AG20443 (cell line): Measurements from ENCODE around the gene KCNMA1.

Experiments used
- DNase-seq: peaks from one replicate; pipeline ENCODE4 v3.0.0; 2012; ENCODE audit warnings: low spot score, mixed read lengths

The KCNMA1 gene

DNA sequence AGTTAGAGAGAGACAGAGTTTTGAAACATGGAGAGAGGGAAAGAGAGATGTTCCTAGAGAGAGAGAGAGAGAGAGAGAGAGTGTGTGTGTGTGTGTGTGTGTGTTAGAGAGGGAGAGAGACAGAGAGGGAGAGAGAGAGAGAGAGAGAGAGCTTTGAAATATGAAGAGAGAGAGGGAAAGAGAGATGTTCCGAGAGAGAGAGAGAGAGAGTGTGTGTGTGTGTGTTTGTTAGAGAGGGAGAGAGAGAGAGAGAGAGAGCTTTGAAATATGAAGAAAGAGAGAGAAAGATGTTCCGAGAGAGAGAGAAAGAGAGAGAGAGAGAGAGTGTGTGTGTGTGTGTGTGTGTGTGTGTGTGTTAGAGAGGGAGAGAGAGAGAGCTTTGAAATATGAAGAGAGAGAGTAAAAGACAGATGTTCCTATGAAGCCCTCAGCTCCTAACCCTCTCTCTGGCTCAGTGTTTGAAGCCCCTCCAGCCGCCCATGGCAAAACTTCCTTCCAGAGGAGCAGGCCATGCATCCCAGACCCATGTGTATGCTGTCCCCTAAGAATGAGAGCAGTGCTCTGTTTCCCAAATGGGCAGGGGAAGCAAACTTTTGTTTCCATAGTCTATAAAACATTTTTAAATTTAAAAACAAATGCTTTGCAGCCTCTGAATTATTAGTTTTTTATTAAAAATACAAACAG lies 130.9 kb downstream of the KCNMA1 start:
- DNase-seq: no peak

DNA sequence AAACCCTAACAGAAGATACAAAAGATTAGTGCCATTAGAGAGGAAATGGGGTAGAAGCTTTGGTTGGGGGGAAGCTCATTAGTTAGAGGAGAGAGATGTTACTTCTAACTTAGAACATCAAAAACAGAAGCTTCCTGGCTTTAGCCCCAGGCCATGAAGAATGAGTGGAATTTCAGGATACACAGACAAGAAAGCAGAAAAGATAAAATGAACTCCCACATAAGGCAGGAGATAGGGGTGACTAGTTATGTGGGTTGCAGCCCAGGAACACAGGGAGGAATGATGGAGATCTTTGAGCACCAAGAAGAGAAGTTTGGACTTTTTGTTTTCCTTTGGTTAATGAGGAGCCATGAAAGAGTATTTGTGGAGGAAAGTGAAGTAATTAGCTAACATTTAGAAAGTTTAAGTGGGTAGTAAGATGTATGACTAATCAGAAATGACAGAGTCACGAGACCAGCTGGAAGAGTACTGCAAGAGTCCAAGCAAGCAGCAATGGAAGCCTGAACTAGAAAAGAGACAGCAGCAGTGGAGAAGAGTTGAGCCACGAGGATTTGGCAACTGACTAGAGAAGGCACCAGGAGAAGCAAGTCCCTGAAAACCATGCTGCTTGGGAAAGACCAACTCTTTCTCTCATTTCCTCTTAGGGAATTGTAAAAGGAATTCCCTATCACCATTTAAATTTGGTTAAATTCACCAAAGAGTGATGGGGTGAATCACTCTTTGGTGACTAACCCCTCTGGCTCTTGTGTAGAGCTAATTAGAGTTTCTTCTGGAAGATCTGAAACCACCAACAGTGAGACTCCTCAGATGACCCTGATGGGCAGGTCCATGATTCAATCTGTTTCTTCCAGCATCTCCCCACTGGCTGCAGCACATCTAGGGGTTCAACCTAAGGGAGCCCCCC lies 131.9 kb downstream of the KCNMA1 start:
- peak; percentile 84 for DNase-seq

GRCh38 chr10:77504873-77505257 lies 132.7 kb downstream of the KCNMA1 start:
- no peak for DNase-seq

- DNase-seq: no peak
These were observed 133.3 kb downstream of the KCNMA1 start for GRCh38 chr10:77504196-77504872.

DNA sequence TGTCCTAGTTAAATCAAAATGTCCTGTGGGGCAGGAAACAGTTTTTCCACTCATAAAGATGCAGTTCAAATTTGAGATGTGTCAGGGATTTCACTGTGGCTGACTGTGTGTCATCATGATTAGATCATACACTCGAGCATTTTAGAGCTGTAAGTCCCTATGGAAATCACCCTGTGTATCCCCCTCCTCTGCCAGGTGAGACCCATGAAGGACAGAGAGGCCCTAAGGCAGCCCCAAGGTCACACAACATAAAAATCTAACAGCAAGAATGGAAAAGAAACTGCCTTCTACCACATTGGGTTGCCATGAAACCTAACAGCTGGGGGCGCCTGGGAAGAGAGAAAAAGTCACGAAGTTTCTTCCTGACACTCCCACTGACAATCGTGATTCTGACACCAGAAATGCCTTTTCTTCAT lies 135.8 kb downstream of the KCNMA1 start:
- DNase-seq: no peak

- DNase-seq: peak; percentile 94
These were observed 136.3 kb downstream of the KCNMA1 start for GRCh38 chr10:77501152-77501845.

- no peak for DNase-seq
These were observed 136.9 kb downstream of the KCNMA1 start for GRCh38 chr10:77500754-77501151.

- no peak for DNase-seq
These were observed 138.8 kb downstream of the KCNMA1 start for GRCh38 chr10:77498829-77499228.

DNA sequence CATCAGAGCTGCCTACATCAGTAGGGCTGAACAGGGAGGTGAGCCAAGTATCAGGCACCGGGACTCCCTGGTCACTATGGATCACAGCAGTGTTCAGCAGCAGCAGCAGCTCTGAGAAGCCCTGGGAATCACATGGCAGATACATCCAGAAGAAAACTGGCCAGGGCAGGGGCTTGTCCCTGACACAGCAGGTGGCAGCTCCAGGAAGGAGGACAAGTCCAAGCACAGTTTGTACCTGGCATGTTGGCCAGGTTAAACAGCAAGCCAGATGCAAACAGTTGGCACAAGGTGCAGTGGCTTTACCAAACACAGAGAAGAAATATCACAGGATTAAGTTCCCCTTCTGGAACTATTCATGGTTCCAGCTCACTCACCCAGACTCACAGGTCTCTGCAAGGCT lies 139.4 kb downstream of the KCNMA1 start:
- no peak for DNase-seq

DNA sequence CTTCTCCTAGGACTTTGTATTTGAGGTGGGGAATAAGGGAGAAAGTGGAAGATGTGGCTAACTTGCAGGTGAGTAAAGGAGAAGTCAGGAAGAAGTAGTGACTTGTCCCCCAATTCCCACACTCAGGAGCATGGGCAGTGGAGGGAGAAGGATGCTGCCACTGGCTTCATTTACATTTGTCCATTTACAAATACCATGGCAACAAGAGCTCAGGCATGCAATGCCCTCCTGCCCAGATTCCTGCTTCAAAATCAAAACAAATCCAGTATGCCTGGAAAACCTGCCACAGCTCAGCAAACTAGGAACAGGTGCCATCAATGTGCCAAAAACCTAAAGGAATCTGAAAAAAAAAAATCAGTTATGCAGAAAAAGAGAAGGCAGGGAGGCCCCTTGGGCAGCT lies 139.9 kb downstream of the KCNMA1 start:
- DNase-seq: no peak

DNA sequence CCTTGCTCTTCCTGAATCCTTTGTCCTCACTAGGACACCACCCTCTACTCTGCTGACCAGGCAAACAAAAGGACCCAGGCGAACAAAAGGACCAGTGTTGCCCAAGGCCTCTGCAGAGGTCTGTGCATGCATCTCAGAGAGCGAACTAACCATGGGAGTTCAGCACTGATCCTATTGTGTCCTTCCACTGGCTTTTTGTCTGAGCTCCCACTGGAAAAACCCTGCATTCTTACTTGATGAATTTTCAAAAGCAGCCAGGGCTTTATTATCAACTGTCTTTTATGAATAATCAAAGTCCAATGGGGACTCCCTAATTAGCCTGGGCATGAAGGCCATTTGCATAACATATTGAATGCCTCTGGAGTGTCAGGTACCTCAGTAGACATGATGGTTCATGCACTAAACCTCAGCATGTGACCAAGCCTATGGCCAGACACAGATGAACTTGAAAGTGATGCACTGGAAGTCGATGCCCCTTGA lies 140.6 kb downstream of the KCNMA1 start:
- DNase-seq: no peak

DNA sequence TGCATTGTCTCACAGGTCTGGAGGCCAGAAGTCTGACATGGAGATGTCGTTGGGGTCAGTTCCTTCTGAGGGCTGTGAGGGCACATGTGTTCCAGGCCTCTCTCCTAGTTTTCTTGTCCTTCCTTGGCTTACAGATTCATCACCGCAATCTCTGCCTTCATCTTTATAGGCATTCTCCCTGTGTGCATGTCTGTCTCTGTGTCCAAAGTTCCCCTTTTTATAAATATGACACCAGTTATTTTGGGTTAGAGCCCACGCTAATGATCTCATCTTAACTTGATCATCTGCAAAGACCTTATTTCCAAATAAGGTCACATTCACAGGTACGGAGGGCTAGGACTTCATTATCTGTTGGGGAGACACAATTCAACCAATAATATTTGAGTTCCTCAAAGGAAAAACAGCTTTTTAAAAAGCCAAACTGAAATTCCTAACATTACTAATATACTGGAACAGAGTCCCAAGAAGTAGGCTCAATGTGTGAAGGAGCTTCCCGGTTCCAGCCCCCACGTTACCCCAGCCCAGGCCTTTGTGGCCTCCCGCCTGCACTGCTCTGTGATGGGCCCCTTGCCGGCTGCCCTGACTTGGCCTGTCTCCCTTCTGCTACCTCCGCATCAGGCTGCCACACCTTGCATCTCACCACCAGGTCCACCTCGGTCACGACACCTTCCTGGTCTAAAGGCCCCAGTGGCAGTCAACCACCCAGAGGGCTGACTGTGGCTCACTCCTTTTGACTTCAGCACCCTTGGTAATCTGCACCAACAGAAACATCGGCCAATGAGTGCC lies 142.7 kb downstream of the KCNMA1 start:
- DNase-seq: no peak

DNA sequence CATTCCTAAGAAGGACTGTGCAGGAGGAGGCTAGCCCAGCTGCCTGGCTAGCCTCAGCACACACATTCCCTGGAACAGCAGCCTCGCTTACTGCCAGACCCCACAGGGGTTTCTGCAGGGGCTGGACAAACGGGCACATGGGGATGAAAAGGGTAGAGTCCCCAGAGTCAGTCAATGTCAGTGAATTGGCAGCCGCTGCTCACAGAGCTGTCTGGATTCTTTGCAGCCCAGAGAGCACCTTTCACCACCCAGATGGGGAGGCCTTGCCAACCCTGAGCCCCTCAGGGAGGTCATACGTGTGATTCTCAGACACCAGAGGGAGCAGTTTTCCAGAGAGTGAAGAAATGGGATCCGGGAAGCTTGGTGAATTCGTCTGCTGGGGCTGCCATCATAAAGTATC lies 143.3 kb downstream of the KCNMA1 start:
- DNase-seq: peak; percentile 43

DNA sequence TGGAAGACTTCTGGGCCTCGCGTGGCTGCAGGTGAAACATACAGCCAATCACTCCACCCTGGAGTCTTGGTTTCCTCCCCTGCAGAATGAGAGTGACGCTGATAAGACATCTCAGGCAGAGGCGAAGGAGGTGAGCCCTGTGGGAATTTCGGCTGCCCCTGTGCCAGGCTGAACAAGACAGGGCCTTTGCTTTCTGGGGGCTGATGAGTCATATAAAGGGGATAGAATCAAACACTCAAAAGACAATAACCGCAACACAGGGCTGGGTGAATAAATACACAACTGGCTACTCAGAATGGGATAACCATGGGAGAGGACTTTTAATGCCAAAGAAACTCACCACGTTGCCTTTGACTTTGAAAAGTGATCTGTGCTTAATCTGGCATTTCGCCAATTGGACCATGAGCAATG lies 143.8 kb downstream of the KCNMA1 start:
- no peak for DNase-seq

DNA sequence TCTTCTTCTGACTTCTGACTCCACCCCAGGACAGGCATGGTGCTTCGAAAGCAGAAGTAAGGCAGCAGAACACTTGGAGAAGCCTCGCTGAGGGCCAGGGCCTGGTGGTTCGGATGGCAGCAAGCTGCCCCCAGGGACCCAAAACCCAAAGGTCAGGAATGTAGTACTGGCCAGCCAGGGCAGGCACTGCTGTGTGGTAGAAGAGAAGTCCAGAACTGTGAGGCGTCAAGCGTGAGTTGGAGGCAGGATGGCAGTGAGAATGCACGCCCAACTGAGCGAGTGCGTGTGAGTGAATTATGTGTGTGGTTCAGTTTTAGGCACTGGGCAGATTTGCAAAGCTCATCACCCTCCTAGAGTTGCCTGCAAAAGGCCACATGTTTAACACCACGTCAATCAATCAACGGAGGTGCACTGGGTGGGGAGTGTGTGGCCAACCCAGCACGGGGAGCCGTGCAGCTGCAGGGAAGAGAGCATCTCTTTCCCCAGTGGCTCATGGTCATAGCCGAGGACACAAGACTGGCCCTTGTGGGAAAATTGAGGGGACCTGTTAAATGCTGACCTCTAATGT lies 144.3 kb downstream of the KCNMA1 start:
- DNase-seq: no peak

DNA sequence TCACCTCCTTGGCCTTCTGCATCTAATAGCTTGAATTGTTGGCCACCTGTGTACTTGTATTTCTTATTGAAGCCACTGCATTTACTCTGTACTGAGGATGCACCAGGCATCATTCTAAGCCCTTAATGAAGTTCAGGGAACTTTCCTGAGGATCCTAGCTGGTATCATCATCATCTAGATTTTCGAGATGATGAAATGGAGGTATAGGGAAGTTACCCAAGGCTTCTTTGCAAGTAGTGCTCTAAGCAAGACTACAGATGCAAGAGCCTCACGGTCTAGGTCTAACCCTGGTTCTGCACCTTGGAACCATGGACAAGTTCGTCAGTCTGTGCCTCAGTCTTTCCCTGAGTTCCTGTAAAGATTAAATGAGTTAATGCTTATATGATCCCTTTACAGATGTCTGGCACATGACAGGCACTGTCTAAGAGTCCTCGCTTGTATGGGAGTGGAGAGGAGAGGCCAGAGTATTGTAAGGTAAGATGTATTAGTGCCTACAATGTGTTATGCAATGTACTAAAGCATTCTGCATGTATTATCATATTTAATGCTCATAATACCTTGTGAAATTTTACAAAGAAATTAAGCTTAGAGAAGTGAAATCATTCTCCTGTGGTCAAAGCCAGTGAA lies 145.1 kb downstream of the KCNMA1 start:
- no peak for DNase-seq

DNA sequence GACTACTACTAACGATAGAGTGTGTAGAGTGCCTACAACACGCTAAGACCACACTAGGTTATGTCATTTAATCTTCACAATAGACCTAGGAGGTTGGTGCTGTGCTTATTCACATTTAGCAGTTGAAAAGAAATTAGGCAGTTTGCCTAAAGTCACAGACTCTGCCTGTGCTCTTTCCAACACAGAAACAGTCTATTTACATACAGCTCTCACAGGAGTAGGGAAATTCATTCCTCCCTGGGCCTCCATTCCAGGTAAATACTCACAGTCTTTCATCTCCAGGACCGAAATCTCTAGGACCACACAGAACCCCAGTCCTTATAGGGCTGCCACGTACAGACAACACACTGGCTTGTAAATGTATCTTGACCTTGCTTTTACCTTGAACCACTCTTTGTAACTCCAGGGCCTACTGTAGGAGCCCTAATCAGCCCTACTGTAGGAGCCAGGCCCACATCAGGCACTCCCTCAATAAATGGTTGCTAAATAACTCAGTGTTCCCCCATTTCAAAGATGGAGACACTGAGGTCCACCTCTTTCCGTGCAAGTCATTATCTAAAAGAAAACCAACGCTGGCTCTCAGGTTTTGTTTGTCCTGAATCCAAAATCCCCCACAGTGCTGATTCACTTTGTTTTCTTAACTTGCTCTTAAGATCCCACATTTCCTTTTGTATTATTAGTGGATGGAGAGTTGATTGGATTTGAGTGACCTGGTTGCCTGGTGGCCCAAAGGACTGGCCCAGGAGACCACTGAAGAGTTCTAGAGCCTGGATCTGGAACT lies 146.9 kb downstream of the KCNMA1 start:
- no peak for DNase-seq

GRCh38 chr10:77486517-77486916 lies 151.1 kb downstream of the KCNMA1 start:
- DNase-seq: no peak

DNA sequence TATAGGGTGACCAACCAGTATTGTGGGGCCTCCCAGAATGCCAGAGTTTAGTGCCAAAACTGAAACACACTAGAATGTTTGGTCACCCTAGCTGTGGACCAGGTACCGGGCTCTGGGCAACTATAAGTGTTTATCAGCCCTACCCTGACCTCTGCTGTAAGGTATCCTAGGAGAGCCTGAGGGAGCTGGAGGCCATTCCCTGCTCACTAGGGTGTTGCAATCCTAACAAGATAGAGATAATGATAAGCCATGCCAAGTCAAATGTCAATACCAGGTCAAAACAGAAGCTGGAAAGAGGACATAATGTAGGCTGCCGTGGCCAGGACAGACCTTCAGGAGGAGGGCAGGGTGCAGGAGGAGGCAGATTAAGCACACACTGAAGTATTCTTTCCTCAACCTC lies 151.8 kb downstream of the KCNMA1 start:
- DNase-seq: no peak

GRCh38 chr10:77482072-77482471 lies 155.5 kb downstream of the KCNMA1 start:
- DNase-seq: no peak
